HL-60/S4 treated with retinoic acid at 250 ng/mL for 4 days and 3 days (cell line): ENCODE results near the gene MCC.

Source experiments
- in situ Hi-C: fragments of 300-500 bp; cut with MboI; formaldehyde crosslinking; loops from 2 replicates; pipeline ENCODE4 v1.7.0; 2022; ENCODE audit warnings: low sequenced_read_pairs

The MCC gene

DNA sequence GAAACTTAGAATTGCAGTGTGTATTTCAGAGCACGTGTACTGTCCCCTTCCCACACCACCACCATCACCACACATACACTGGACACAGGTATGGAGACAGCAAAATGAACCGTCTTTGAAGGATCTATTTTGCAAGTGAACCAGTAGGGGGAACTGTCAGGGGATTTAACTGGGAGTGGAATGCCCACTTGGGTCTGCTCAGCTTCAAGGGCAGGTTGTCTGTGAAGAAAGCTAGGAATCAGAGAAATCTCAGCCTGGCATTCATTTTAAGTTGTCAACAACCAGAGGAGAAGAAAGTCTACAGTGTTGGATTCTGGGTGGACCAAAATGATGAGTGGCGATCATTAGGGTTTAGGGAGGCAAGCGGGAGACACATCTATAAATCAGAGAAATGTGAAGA, 364.6 kb downstream of the MCC start:
- in situ Hi-C loops = no loop called here

DNA sequence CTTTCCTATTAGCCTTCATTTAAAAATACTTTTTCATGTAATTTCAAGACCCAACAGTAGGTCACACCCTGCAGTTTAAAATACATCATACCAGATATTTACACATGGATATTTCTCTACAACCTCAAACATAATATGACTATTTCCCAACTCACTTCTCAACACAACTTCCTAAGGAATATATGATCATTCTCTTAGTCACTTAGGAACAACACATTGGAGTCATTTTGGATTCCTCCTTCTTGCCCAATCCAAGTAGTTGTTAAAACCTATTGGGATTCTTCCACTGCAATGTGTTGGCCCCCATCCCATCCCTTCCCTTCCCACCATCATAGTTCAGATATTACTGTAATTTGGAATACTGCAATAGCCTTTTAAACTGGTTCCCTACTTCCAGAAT, 366.2 kb downstream of the MCC start:
- in situ Hi-C loops = no loop called here

DNA sequence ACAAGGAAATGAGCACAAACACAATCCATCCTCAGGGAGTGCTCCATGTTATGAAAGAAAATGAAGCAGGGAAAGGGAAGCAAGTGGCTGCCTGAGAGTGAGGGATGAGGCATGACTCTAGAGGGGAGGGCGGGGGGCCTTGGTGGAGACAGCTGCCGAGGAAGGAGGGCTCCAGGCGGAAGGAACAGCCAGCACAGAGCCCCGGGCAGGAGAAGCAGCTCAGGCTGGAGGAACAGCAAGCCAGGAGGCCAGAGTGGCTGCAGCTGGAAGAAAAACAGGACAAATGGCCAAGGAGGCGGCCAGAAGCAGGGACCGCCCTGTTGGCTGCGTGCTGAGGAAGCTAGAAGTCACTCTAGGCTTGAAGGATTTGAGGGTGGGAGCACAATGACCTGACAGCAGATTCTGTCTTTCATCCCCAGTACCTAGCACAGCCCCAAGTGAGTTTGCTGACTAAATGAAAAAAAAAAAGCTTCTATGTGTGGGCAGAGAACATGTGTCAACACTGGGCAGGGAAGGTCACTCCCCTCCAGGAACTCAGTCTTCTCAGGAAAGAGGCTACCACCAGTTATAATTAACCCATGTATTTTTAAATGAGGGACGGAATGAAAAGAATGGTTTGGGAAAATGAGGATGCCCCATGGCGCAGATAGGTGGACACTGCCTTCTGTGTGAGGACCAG, 368.9 kb downstream of the MCC start:
- in situ Hi-C loops = no loop called here

DNA sequence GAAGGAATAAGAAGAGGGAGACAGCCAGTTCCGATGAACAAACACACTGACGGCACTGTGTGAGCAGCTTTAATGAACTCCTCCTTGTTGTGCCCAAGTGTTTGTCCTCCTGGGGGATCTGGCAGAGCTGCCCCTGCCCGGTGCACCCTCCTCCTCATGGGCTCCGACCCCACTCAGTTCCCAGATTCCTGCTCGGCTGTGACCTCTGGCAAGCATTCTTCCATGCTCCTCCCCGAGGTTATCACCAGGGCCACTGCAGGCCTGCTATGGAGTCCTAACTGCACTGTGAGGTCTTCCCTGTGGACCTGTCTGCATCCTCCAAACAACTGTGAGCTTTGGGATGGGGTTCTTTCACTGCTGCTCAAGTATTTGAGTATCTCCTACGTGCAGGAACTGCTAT, 369.5 kb downstream of the MCC start:
- in situ Hi-C loops = no loop called here

DNA sequence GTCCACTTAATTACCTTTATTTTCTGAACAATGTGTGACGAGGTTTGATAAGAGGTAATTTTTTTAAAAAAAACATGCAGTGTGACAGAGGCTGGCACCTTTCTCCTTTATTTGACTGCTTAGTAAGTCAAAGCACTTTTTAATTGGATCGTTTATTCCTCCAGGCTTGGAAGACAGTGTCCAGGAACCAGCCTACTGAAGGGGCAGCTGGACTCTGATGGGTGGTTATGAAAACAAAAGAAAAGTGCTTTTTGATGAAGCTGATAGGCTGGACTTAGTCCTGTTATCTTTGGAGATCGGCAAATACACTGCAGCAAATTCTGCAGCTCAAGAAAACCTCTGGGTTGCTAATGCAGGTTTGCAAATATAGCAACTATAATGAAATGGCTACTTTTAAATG, 370.0 kb downstream of the MCC start:
- in situ Hi-C loops = no loop called here

DNA sequence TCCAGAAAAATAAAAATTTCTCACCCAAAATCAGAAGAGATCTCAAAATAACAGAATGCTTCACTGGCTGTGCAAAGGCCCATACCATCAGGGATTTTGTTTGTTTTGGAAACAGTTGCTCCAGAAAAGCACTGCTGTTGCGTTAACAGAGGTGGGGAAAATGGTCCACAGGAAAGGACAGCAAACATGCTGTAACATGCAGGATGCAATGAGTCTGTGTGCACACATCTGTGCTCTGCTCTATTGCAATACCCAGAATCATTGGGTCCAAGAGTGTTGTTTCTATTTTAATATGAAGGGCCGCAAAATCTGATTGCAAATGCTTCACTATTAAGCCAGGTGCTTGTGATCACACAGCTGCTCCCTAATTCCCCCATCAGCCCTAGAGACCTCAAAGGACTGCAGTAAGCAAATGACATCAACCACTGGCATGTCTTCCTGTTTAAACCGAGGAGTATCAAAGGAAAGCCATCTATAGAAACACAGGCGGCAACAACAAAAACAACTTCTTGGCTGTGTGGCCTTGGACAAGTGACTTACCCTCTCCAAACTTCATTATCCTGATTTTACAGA, 370.6 kb downstream of the MCC start:
- in situ Hi-C loops = no loop called here

DNA sequence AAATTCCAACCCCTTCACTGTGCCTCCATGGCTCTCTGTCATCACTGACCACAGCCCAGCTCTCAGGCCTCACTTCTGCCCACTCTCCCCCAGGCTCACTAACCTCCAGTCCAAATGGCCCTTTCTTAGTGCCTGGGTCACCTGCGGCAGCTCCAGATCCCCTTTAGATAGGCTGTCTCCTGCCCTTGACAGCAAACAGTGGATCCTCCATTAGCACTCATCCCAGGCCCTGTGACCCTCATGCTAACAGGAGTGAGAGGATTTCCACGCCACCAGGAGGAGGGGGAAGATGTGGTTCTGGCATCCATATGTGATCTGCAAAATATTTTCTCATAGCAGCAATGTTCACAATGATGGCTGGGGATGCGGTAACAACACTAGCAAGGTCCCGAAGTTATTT, 372.3 kb downstream of the MCC start:
- in situ Hi-C loops = no loop called here

DNA sequence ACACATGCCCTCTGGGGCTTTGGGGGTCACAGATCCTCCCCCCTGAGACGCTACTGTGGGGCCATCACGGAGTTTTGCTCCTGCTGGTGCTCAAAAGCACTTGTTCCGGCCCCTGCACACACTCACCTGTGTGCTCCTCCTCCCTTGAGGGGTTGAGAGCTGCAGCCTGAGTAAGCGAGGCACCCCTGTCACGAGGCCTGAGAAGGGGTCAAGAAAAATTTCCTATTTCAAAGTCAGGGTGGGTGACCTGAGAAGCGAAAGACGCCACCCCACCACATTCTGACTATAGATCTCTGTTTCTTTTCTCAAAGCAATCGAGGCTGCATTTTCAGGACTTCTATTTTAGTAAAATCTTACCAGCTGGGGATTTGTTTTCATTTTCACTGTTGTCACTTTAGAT, 373.2 kb downstream of the MCC start:
- in situ Hi-C loops = no loop called here

DNA sequence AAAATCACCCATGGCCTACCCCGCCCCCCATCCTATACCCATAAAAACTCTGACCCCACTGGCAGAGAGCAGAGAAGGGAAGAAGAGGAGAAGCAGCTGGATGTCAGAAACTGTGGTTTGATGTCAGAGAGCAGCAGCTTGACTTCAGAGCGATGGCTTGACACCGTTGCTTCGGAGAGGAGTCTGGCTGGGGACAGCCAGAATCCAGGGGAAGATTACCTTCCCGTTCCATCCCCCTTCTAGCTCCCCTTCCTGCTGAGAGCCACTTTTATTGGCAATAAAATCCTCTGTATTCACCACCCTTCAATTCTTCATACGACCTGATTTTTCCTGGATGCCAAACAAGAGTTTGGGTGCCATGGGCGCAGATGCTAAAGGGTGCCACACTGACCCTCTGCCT, 373.7 kb downstream of the MCC start:
- in situ Hi-C loops = no loop called here

DNA sequence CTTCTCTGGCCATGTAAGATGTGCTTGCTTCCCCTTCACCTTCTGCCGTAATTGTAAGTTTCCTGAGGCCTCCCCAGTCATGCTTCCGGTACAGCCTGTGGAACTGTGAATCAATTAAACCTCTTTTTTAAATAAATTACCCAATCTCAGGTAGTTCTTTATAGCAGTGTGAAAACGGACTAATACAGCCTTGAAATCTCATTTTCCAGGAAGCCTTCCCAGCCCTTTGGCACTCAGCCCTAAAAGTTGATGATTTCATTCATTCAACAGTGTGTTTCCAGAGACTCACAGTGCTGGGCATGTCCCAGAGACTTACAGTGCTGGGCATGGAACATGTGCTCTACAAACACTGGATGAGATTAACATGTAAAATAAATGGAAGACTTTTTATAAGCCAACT, 375.8 kb downstream of the MCC start:
- in situ Hi-C loops = no loop called here

DNA sequence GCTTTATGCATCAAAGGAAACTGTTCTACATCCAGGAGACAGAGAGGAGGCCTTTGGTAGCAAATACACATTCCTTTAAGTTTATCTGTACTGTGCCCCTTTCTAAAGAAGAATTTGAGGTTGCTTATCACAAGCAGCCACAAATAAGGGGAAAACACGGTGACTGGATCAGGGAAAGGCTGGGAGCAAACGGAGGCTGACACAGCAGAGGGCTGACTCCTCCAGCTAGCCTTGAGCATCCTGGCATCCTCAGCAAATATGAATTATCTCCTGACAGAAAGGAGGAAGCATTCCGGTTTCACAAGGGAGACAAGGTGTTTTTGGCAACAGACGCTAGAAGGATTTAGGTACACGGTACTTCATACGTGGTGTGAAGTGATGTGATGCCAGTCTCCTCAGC, 378.1 kb downstream of the MCC start:
- in situ Hi-C loops = no loop called here

DNA sequence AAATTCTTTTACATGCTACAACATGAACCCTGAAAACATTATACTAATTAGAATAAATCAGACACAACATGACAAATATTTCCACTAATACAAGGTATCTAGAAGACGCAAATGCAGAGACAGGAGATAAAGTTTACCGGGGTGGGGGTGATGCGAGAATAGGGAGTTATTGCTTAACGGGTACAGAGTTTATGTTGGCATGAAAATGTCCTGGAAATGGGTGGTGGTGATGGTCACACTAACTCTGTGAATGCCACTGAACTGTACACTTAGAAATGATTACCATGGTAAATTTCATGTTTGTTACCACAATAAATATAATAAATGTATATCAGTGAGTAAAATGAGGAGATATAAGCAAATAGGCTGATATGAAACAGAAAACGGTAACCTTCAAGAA, 378.9 kb downstream of the MCC start:
- in situ Hi-C loops = no loop called here

DNA sequence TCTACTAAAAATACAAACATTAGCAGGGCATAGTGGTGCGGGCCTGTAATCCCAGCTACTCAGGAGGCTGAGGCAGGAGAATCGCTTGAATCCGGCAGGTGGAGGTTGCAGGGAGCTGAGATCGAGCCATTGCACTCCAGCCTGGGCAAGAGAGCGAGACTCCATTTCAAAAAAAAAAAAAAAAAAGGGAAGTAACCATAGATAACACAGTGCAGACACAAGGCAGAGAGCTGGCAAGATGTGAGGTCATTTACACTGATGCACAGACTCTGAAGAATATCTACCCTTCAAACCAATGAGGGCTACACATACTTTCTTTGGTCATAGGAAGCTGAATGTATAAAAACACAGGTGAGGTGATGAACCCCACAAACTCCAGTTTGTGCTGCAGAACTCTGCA, 379.8 kb downstream of the MCC start:
- in situ Hi-C loops = no loop called here

DNA sequence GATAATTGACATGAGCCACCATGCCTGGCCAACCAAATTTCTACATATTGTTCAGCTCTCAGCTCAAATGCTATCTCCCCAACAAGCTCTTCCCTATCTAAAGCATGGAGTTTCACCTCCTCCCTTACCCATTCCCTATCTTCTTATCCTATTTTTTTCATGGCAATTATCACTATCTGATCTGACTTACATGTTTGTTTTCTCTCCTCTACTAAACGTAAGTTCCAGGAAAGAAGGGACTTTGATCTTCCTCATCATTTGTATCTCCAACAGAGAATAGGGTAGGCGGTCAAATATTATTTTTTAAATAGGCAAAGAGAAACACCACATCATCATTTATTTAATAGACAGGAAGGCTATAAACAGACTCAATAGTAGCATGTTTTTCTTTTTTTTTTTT, 381.4 kb downstream of the MCC start:
- in situ Hi-C loops = no loop called here

DNA sequence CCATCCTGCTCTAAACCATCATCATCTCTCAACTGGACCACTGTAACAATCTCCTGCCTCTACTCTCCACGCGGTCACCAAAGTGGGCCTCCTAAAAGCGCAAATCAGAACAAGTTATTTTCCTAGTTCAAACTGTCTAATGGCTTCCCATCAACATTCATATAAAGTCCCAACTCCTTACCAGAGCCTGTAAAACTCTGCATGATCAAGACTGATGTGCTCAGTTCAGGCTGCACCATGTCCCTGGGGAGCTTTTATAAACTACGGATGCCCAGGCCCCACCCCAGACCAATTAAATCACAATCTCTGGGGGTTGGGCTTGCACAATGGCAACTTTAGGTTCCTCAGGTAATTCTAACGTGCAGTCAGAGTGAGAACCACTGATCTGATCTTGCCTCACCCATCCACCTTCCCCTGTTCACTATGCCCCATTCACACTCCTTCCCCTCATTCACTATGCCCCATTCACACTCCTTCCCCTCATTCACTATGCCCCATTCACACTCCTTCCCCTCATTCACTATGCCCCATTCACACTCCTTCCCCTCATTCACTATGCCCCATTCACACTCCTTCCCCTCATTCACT, 382.5 kb downstream of the MCC start:
- in situ Hi-C loops = no loop called here

DNA sequence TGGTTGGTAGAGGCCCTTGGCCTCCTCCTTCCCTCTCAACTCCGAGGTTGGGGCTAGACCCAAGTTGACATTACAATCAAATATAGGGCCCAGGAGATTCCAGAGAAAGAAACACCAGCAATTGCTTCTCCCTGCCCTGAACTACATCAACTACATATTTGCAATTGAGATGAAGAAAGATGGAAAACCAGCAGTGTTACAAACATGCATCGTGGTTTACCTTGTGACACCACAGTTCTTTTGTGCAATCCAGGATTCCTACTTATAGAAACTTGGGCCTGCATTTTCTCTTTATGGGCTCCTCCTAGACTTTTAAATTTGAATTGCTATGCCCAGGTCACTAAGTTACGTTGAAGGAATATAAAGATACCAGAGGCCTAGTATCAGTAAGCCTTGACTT, 384.9 kb downstream of the MCC start:
- in situ Hi-C loops = no loop called here

DNA sequence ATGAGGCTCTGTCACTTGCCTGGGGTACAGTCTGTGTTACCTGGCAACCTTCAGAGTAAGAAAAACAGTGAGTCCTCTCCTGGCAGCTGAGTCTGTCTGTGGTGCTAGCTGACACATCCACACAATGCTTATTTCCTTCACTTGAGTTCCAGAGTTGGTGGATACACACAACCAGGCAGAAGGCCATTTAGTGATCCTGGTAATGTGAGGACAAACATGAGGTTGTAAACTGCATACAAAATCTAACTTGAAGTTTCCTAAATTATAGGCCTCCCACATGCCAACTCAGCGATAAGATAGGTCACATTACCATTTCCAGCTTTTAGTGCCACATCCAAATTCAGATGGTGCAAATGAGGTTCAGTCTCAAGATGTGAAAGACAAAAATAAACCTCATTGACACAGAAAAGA, 386.1 kb downstream of the MCC start:
- in situ Hi-C loops = no loop called here

DNA sequence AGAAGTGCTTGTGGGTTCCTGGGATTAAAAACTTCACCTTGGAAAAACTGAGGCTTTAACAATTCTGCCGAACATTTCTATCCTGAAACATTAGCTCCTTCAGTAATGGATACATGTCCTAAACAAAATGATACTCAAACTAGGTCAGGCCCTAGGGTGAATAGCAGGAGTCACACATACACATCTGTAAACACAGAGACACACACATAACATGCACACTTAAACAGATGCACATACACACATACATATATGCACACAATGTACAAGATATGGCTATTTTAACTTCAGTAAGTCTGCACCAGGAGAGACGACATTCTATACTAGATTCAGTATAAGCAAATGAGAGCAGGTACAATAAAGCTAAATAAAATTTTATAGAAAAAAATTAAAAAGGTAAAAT, 387.3 kb downstream of the MCC start:
- in situ Hi-C loops = no loop called here

DNA sequence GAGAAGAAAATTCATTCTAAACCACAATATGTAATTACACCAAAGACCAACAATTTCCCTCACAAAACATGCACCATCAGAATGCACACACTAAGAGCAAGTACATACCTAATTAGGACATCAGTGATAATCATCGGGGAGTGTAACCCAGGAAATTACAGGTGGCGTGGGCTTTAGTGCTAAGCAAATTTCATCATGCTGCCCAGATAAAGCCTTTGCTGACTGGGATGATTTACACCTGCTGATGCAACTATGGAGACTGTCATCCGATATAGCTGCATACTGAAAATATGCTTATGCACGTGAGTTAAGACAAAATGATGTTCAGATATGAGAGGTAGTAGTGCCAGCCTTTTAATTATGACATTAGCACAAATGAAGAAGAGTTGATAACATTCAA, 388.4 kb downstream of the MCC start:
- in situ Hi-C loops = no loop called here

DNA sequence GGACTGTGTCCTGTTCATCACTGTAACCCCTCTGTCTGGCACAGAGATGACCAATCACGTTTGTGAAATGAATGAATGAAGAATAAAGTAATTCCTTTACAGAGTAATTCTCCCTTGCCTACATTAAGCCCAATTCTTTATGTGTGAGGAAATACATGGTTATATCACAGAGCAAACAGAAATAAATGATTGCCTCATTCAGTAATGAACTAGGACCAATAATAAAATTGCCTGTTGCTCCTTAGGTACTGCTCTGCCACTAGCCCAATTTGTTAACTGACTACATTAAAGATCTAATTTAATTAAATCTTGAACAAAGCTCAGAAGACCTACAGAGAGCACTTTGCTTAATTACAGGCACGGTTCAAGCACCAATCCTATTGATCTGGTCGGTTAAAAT, 389.9 kb downstream of the MCC start:
- in situ Hi-C loops = no loop called here

DNA sequence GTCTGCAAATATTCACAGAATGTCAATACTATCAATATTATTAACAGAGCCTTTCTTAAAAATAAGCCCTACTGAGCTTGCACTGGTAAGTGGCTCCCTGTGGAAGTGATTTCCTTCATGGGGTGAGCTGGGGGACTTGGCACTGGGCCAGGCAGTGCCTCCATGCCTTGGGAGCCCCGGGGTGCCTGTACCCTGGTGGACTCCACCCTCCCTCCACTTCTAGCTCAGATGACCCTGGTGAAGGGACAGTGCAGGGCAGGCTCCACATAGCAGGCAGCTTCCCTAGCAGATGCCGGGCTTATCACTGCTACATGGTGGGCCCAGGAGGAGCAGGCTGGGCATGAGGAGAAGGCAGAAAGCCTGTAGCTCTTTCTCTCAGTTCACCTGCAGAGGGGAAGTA, 392.4 kb downstream of the MCC start:
- in situ Hi-C loops = no loop called here

DNA sequence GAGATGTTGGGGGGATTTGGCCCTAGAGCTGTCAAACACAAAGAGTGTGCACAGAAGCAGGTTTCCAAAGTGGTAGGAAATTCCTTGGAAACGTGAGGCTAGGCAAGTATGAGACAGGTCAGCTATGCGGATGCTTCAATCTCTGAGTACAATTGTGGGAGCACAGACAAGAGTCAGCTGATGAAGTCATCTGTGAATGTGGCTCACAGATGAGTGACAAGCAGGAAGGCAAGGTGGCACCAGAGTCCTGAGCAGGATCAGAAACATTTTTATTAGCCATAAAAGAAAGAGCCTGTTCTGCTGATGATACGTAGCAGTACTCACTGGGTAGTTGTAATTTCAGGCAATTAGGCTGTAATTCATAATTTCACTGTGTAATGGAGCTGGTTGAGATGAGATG, 394.7 kb downstream of the MCC start:
- in situ Hi-C loops = no loop called here

DNA sequence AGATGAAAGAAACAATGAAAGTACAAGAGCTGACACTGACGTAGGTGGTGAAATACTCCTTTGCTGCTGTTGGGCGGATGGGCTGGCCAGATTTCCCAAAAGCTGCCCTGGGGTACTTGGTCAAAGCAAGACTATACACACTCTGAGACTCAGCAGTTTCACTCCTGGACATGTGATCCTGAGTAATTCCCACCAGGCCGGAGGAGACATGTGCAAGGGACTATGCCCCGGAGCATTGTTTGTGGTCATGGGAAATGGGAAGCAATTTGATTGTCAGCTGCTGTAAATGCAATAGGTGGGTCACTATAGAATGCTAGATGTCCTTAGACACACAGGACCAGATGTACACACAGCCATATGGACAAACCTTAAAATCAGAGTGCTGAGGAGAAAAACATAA, 395.6 kb downstream of the MCC start:
- in situ Hi-C loops = no loop called here
